HG03060 (cell line): Measurements from ENCODE around the gene DCST2.
"Not testable (repeated sequence)": the region's sequence is repeated elsewhere in the genome, so short reads cannot be mapped to it uniquely, and the experiment has no call there.

ENCODE experiments used
- ATAC-seq: cut with Tn5 transposase; IDR thresholded peaks from one replicate; pipeline ENCODE4 v1.9.1; 2021; ENCODE audit warnings: low read depth, moderate number of reproducible peaks; ENCODE audit not compliant: unreplicated experiment

The DCST2 gene

GRCh38 chr1:155000726-155001424 lies 32.7 kb downstream of the DCST2 start:
- ATAC-seq, result no peak

GRCh38 chr1:155000411-155000725 lies 33.2 kb downstream of the DCST2 start:
- ATAC-seq, result no peak

- no peak for ATAC-seq
These were observed 33.8 kb downstream of the DCST2 start for GRCh38 chr1:154999571-155000410.

GRCh38 chr1:154998818-154999570 lies 34.6 kb downstream of the DCST2 start:
- no peak for ATAC-seq

GRCh38 chr1:154998201-154998780 lies 35.3 kb downstream of the DCST2 start:
- ATAC-seq, result no peak

- no peak for ATAC-seq
These were observed 36.4 kb downstream of the DCST2 start for GRCh38 chr1:154996966-154997701.

- ATAC-seq, result not testable (repeated sequence)
These were observed 38.1 kb downstream of the DCST2 start for GRCh38 chr1:154995301-154995983.

GRCh38 chr1:154994591-154994990 lies 39.0 kb downstream of the DCST2 start:
- no peak for ATAC-seq

GRCh38 chr1:154994269-154994587 lies 39.4 kb downstream of the DCST2 start:
- ATAC-seq, result no peak

- ATAC-seq, result no peak
These were observed 39.9 kb downstream of the DCST2 start, which contains the start of gene LENEP for GRCh38 chr1:154993572-154994268. Gene LENEP, plus strand, starts transcription at chr1:154993586. Its CDS starts 22 bp downstream, at chr1:154993608.

GRCh38 chr1:154992721-154993571 lies 40.6 kb downstream of the DCST2 start:
- no peak for ATAC-seq

GRCh38 chr1:154990276-154990675 lies 43.3 kb downstream of the DCST2 start:
- ATAC-seq, result no peak

- no peak for ATAC-seq
These were observed 44.3 kb downstream of the DCST2 start for GRCh38 chr1:154989195-154989860.

GRCh38 chr1:154988058-154988954 lies 45.3 kb downstream of the DCST2 start:
- ATAC-seq, result no peak

- ATAC-seq, result no peak
These were observed 46.3 kb downstream of the DCST2 start for GRCh38 chr1:154987326-154987725.

- not testable (repeated sequence) for ATAC-seq
These were observed 46.8 kb downstream of the DCST2 start for GRCh38 chr1:154986736-154987135.
